Right cardiac atrium (tissue), 5 donors: Measurements from ENCODE around the gene ETHE1. TPM values are rescaled to one million over a fixed set of nuclear protein-coding genes. Genes with fewer than 3 reads are reported as not detected.

ENCODE experiments used
- ATAC-seq, 2 donors: fragments of 200-7000 bp; cut with Tn5 transposase; one replicate each; pipeline versions ENCODE4 v1.8.0 to v1.9.1; 2020; ENCODE audit warnings: moderate library complexity in 2 of 2, mild to moderate bottlenecking in 1 of 2
- DNase-seq, 3 donors: peaks; one replicate each; pipeline ENCODE4 v3.0.0-alpha.2; 2020
- H3K27ac ChIP-seq: one replicate; pipeline ENCODE4 v1.5.1; 2013; ENCODE audit warnings: mild to moderate bottlenecking, low read length, control low read depth, moderate library complexity
- H3K27me3 ChIP-seq: one replicate; pipeline ENCODE4 v1.6.1; 2013; ENCODE audit not compliant: control insufficient read depth, insufficient read depth
- H3K4me1 ChIP-seq: one replicate; pipeline ENCODE4 v1.6.1; 2013; ENCODE audit warnings: low read length; ENCODE audit not compliant: control insufficient read depth, insufficient read depth
- H3K4me3 ChIP-seq: one replicate; pipeline ENCODE4 v1.5.1; 2013; ENCODE audit warnings: low read length, control low read depth
- H3K9me3 ChIP-seq: one replicate; pipeline ENCODE4 v1.6.1; 2013; ENCODE audit warnings: low read length; ENCODE audit not compliant: control insufficient read depth
- WGBS: extraction: QIAGEN DNeasy Blood & Tissue Kit; methylation state at CpG from one replicate; pipeline ENCODE4 v1.1.7; 2013; 5-methylcytosine and 5-hydroxymethylcytosine counted together
- intact Hi-C, 4 donors: fragments of 100-400 bp; cut with DNase I; formaldehyde crosslinking; loops; one replicate each; pipeline versions ENCODE4 v1.11.0 to v1.14.0; 2022 to 2023
- polyA plus RNA-seq: library from polyadenylated mRNA; stranded (reverse); fragments of 200-250 nt; gene quantifications from one replicate; pipeline ENCODE4 v1.2.3, GENCODE V29; 2013
- total RNA-seq, 4 donors: library from RNA; stranded (reverse); fragmentation: NEBNext Ultra II Directional; extraction: Animal tissue kit (Norgen Biotek cat#: 25700); gene quantifications; one replicate each; pipeline ENCODE4 v1.2.1, GENCODE V29; 2021
- donor health status: healthy with polysubstance abuse.
- donor health status: DM: no; HTN: yes; CAD: no.
- donor health status: DM: no; HTN: no; CAD: no.
- donor health status: DM: no; HTN: yes; CAD: no; lungs with severe emphysema.
- donor health status: DM: yes; HTN: yes; CAD: no.

Gene ETHE1
- total and polyA plus RNA-seq, 5 donors = 12.6 to 18.2 (median 14.1) TPM

DNA sequence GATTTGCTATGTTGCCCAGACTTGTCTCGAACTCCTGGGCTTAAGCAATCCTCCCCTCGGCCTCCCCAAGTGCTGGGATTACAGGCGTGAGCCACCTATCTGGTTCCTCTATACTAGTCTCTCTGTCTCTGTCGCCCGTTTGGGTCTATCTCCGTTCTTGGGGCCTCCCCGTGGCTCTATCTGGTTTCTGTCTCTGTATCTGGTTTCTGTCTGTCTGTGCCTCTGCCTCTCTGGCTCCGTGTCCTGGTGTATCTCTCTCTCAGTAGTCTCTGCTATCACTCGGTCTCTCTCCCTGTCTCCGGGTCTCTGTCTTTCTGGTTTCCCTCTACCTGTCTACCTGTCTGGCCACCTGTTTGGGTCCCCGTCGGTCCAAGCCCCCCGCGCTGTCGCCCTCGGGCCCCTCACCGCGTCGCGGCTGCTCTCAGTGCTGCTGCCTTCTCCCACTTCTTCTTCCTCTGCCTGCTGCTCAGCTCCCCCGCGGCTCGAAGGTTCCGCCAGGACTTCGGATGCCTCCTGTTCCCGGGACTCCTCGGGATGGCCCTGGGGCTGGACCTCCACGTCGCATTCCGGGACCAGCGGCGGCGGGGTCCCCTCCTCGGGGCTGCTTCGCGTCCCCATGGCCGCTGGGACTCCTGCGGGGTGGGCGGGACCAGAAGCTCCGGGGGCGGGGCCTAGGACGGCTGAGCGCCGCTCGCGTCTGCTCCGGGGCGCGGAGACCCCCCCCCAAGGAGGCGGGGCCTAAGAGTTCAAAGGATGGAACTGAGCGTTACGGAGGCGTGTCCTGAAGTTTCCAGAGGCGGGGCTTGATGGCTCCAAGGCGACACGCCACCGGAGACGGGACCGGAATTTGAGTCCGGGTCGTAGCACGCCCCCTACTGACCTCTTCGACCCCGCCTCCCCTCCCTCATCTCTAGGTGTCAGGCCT lies 23.2 kb downstream of the ETHE1 start:
- WGBS = under 1% methylated on average over 64 of the region's 64 CpGs
- peaks cover 3% of the 10 kb centered on the region for H3K4me1 ChIP-seq
- no peaks in the 10 kb centered on the region for H3K9me3 ChIP-seq
- DNase-seq (peak; percentile 99 to 100 (median 99)), ATAC-seq (peak; percentile 99)
- intact Hi-C loops = loop anchor here in 2 of 4 donors (5.0 kb wide), 1 partner anchor 41 kb away; no protein-coding TSS in a partner anchor
- H3K27me3 ChIP-seq = no peaks in the 10 kb centered on the region
- H3K27ac ChIP-seq = peak overlapping the region; percentile 91
- H3K4me3 ChIP-seq = peak overlapping the region; percentile 63

DNA sequence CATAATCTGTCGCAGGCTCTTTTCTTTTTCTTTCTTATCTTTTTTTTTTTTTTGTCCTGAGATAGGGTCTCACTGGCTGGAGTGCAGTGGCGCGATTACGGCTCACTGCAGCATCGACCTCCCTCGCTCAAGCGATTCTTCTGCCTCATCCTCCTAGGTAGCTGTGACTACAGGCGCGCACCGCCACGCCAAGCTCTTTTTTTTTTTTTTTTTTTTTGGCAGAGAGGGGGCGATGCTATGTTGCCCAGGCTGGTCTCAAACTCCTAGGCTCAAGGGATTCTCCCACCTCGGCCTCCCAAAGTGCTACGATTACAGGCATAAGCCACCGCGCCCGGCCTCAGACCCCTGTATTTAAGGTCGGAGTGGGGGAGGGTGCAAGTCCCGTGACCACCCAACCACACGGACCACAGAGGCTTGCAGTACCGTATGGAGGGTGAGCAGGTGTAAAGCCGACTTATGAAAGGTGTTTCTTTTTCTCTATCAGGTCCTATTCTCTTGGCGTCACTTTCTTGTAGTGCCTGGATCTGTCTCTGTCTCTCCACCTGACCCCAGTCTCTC lies 24.5 kb downstream of the ETHE1 start:
- intact Hi-C loops = loop anchor here in 2 of 4 donors (5.0 kb wide), 1 partner anchor 40 kb away; no protein-coding TSS in a partner anchor
- no peak overlapping the region for H3K4me3 ChIP-seq
- no peaks in the 10 kb centered on the region for H3K27me3 ChIP-seq

DNA sequence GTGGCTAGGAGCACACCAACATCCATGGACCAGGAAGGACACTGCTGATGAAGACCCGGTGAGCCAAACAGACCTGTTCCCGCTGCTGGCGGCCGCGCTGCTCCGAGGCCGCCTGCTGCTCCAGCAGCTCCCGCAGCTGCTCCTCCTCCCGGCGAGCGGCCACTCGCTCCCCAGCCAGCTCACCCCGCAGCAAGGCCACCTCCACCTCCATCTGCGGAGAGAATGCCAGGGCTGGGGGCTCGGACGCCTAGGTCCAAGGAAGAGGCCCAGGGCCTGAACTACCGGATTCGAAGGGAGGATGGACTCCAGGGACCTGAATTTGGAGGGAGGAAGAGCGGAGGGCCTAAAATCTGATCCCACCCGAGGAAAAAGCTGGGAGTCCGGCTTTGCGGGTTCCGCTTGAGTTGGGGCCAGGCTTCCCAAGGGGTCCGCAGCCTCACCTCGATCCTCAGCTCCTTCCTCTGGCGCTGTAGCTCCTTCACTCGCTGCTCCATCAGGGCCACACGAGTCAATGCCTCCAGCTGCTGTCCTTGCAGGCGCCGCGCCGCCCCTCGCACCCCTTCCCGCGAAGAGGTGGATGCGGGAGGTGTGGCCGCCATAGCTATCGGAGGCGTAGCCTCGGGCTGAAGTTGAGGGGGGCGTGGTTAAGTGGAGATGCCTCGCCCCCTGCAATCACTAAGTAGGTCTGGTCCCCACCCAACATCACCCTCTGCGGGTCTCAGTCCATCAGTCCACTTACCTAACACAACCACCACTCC lies 25.2 kb downstream of the ETHE1 start:
- Histone ChIP-seq H3K27me3 (no peaks in the 10 kb centered on the region), H3K9me3 (no peaks in the 10 kb centered on the region), H3K27ac (no peak overlapping the region), H3K4me3 (no peak overlapping the region), H3K4me1 (peaks cover 3% of the 10 kb centered on the region)
- 68% methylated on average over 43 of the region's 43 CpGs for WGBS
- ATAC-seq (no peak), DNase-seq (peak in 2 of 3 donors; percentile 26 to 69)
- intact Hi-C loops = loop anchor here in 2 of 4 donors (5.0 kb wide), 1 partner anchor 40 kb away; no protein-coding TSS in a partner anchor

More for the DNA sequence above, 24.5 kb downstream of the ETHE1 start:
- Histone ChIP-seq H3K4me1 (peaks cover 3% of the 10 kb centered on the region), H3K27ac (no peak overlapping the region), H3K9me3 (no peaks in the 10 kb centered on the region)
- WGBS = 71% methylated on average over 23 of the region's 23 CpGs
- DNase-seq = no peak
- ATAC-seq = no peak

DNA sequence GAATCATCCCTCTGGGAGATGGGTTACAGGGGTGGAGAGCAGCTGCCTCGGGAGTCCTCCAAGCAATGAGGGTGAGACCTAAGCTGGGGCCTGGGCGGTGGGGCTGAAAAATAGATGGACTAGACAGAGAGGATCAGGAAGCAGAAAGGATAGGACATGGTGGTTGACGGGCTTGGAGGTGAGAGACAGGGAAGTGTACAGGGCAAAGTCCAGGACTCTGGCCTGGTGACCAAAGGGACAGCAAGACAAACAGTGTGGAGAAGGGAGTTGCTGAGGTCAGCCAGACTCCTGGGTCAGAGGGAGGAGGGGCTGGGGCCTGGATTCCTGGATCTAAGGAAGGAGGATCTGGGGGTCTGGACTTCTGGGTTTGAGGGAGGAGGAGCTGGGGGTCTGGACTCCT lies 28.0 kb downstream of the ETHE1 start:
- intact Hi-C loops = no loop called here
- ATAC-seq (no peak), DNase-seq (no peak)
- WGBS = 75% methylated on average over 3 of the region's 3 CpGs
- no peaks in the 10 kb centered on the region for H3K4me1 ChIP-seq
- no peak overlapping the region for H3K4me3 ChIP-seq
- H3K27ac ChIP-seq = no peak overlapping the region
- no peaks in the 10 kb centered on the region for H3K27me3 ChIP-seq
- no peaks in the 10 kb centered on the region for H3K9me3 ChIP-seq

DNA sequence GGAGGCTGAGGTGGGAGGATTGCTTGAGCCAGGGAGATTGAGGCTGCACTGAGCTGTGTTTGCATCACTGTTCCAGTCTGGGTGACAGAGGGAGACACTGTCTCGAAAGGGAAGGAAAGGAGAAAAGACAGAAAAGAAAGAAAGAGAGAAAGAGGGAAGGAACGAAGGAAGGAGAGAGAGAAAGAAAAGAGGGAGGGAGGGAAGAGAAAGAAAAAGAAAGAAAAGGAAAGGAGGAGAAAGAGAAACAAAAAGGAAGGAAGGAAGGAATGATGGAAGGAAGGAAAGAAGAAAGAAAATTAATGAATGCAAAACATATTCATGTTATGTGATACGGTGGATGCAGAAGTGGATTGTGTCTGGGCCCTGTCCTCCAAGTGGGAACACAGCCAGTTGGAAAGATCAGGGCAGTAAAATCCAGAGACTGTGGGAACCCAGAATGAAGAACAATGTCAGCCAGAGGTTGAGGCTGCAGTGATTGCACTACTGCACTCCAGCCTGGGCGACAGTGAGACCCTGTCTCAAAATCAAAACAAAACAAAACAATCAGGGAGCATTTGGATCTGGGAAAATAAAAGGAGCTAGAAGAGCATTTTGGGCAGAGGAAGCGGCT lies 28.7 kb downstream of the ETHE1 start:
- Histone ChIP-seq H3K4me1 (no peaks in the 10 kb centered on the region), H3K9me3 (no peaks in the 10 kb centered on the region), H3K27ac (no peak overlapping the region), H3K4me3 (no peak overlapping the region), H3K27me3 (no peaks in the 10 kb centered on the region)
- intact Hi-C loops = no loop called here
- ATAC-seq = peak in 1 of 2 donors; percentile 69
- DNase-seq = peak in 1 of 3 donors; percentile 54
- WGBS = 53% methylated on average over 5 of the region's 5 CpGs

DNA sequence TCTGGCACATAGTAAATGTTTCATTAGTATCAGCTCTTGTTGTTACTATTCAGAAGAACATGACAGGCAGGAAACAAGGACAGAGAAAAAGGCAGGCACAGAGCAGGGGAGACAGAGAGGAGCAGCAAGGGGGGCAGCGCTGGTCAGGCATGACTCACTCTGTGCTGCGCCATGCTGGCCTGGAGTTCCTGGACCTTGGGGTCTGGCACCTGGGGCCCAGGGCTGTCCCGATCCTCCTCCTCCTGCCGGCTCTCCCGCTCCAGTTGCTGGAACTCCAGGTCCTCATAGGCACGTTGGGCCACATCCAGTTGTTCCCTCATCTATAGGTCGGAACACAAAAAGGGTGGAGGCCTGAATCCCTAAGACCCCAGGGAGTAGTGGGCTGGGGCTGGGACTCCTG lies 30.0 kb downstream of the ETHE1 start:
- WGBS = 92% methylated on average over 7 of the region's 7 CpGs
- intact Hi-C loops = no loop called here
- no peak for DNase-seq

DNA sequence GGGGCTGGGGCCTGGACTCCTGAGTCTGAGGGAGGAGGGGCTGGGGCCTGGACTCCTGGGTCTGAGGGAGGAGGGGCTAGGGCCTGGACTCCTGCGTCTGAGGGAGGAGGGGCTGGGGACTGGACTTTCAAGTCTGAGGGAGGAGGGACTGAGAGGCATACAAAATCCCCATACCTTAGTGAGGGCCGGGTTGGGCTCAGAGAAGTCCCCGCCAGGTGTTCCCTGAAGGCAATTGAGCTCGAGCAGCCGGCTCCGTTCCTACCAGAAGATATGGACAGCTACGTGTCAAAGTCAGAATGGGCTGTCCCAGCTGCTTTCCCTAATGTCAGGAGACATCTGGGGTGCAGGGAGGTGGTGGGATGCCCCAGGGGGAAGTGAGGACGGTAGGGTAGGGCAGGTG lies 31.9 kb downstream of the ETHE1 start:
- Histone ChIP-seq H3K4me1 (no peaks in the 10 kb centered on the region), H3K27ac (no peak overlapping the region), H3K27me3 (no peaks in the 10 kb centered on the region), H3K4me3 (no peak overlapping the region), H3K9me3 (no peaks in the 10 kb centered on the region)
- intact Hi-C loops = no loop called here
- DNase-seq = no peak
- ATAC-seq = peak in 1 of 2 donors; percentile 17
- WGBS = 82% methylated on average over 8 of the region's 8 CpGs

More for the DNA sequence above, 30.0 kb downstream of the ETHE1 start:
- Histone ChIP-seq H3K27ac (no peak overlapping the region), H3K4me3 (no peak overlapping the region), H3K27me3 (no peaks in the 10 kb centered on the region), H3K9me3 (no peaks in the 10 kb centered on the region), H3K4me1 (no peaks in the 10 kb centered on the region)
- ATAC-seq = no peak

DNA sequence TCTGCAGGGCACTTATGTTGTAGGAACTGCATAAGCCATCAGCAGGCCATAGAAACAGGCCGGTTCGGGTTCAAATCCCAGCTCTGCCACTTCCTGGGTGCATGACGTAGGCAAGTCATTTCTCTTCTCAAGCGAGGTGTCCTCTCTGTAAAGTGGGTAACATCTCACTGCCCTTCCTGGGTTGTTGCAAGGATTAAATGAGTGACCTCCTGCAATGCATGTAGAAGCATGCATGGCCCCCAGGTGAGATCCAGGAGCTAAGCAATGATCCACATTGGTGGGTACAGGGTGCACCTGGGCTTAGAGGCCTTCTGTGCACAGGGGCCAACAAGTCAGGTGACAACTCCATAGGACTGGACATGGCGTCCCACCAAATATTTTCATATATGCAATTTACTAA lies 36.2 kb downstream of the ETHE1 start:
- ATAC-seq (no peak), DNase-seq (no peak)
- H3K4me1 ChIP-seq = no peaks in the 10 kb centered on the region
- no peak overlapping the region for H3K4me3 ChIP-seq
- intact Hi-C loops = no loop called here
- WGBS = 92% methylated on average over 5 of the region's 5 CpGs
- H3K9me3 ChIP-seq = no peaks in the 10 kb centered on the region
- H3K27ac ChIP-seq = no peak overlapping the region
- no peaks in the 10 kb centered on the region for H3K27me3 ChIP-seq

DNA sequence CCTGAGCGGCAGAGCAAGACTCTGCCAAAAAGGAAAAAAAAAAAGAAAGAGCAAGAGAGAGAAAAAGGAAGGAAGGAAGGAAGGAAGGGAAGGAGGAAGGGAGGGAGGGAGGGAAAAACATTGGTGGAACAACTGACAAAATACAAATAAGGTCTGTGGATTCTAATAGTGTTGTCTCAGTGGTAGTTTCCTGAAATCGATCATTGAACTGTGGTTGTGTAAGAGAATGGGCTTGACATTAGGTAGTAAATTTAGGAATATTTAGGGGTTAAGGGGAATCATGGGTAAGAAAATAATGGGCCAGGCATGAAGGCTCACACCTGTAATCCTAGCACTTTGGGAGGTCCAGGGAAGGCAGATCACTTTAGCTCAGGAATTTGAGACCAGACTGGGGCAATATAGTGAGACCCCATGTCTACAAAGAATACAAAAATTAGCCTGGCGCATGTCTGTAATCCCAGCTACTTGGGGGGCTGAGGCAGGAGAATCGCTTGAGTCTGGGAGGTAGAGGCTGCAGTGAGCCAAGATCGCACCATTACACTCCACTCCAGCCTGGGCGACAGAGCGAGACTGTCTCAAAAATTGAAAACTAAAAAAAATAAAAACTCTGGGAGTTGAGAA lies 36.9 kb downstream of the ETHE1 start:
- no peak for DNase-seq
- Histone ChIP-seq H3K9me3 (no peaks in the 10 kb centered on the region), H3K27ac (no peak overlapping the region), H3K4me1 (no peaks in the 10 kb centered on the region), H3K4me3 (no peak overlapping the region), H3K27me3 (no peaks in the 10 kb centered on the region)
- 88% methylated on average over 7 of the region's 7 CpGs for WGBS
- ATAC-seq = no peak
- intact Hi-C loops = no loop called here

DNA sequence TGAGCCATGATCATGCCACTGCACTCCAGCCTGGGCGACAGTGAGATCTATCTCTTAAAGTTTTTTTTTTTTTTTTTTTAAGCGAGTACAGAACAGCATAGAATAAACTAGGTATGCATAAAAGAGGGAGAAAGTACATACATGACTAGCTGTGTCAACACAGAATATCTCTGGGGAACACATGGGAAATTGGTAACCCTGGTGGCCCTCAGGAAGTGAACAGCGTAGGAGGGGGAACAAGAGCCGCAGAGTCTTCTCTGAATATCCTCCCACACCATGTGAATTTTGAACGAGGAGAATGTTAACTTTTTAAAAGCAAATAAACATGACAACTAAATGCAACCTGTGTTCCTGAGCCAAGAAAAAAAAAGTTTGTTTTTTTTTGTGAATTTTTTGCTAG lies 37.7 kb downstream of the ETHE1 start:
- ATAC-seq = no peak
- H3K9me3 ChIP-seq = no peaks in the 10 kb centered on the region
- peak in 1 of 3 donors; percentile 20 for DNase-seq
- intact Hi-C loops = no loop called here
- 48% methylated on average over 5 of the region's 5 CpGs for WGBS
- H3K4me1 ChIP-seq = no peaks in the 10 kb centered on the region
- no peaks in the 10 kb centered on the region for H3K27me3 ChIP-seq
- H3K27ac ChIP-seq = no peak overlapping the region
- H3K4me3 ChIP-seq = no peak overlapping the region
